HG03520 (cell line): ENCODE measurements around the gene TNFRSF21.

Experiments used
- ATAC-seq: cut with Tn5 transposase; IDR thresholded peaks from one replicate; pipeline ENCODE4 v1.9.1; 2021; ENCODE audit warnings: mild to moderate bottlenecking, moderate library complexity; ENCODE audit not compliant: unreplicated experiment

The TNFRSF21 gene

DNA sequence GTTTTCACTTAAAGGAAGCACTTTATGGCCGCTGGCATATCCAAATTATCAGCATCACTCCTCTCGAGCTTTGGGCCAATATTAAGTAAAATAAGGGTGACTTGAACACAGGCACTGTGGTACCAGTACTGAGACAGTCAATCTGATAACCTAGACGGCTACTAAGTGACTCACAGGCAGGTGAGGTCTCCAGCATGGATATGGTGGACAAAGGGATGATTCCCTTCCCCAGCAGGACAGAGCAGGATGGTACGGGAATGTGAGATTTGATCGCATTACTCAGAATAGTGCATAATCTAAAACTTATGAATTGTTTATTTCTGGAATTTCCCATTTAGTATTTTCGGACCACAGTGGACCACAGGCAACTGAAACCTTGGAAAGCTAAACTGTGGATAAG lies 55.7 kb downstream of the TNFRSF21 start:
- ATAC-seq, result no peak

DNA sequence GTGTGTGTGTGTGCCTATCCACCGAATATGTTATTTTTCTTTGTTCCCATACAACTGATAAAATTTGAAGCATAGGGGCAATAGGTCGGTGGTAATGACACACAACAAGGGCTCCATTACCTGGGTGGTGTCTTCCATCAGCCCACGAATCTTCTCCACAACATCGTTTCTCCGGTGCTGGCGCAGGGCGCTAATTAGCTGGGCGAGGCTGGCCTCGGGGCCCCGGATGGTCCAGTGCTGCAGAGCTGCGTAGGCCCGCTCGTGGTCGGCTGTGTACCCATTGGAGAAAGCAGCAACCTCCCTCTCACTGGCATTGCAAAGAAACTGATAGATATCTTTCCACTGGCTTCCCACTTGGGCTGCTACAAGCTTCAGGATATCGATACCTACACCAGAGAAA lies 56.6 kb downstream of the TNFRSF21 start:
- no peak for ATAC-seq

DNA sequence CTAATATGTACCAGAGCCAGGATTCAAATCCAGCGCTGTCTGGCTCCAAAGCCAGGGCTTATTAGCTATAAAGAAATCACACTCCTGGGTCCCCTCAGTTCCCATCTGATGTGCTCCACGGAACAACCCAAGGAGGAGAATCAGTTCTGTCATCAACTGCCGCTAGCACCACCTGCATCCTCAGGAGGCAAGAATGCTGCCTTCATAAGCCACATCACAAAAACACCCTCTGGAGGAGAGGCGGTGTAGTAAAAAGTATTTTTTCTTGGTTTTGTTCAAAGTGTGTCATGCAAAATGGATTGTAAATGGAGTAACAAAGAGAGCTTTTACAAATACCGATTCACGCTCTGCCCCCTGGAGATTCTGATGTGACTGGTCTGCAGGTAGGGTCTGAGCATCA lies 57.1 kb downstream of the TNFRSF21 start:
- ATAC-seq, result no peak

DNA sequence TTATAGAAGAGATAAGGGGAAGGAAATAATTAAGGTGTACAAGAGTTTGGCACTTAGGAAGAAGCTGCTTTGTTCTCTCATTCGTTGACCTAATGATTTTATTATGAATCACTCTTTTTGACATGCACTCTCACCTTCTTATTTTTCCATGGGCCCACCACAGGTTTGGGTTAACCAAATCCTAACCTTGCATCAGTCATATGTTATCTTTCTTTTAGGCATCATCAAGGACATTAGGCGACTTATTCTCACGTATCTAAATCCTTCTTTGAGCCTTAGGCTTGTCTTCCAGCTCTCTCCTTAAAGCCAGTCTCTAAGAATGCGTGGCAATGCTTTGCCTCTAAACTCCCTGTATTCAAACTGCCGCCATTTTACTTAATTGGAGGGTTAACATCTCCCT lies 58.3 kb downstream of the TNFRSF21 start:
- no peak for ATAC-seq

DNA sequence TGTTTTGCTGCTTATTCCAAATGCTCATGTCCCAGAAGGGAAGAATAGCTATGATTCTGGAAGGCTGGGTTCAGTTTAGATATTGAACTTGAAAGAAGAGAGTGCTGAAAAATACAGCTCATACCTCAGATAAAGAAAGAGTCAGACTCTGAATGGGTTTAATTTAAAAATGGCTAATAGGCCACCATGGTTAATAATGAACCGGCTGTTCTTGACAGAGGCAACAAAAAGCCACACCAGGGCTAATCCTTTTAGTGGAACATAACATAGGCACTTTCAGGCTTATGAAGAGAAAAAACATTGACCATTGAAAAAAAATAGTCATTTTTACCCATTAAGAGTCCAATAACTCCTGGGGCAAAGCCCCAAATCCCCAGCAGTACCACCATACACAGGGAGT lies 59.4 kb downstream of the TNFRSF21 start:
- no peak for ATAC-seq

DNA sequence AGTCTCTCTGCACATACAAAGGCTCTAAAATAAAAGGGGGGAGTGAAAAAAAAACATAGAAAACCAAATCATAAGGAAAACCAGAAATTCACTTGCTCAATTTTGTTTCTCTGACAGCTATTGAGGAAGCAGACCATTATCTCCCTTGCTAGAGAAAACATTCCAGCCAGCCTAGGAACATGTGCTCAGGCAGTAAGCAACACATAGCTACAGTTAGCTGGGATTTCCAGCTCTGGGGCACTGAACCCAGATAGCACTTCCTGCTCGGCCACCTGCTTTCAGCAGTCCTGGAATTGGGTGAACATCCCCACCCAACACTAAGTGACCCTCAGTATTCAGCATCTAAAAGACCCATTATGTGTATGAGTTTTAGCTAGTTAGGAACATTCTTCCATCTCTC lies 61.3 kb downstream of the TNFRSF21 start:
- ATAC-seq, result no peak

DNA sequence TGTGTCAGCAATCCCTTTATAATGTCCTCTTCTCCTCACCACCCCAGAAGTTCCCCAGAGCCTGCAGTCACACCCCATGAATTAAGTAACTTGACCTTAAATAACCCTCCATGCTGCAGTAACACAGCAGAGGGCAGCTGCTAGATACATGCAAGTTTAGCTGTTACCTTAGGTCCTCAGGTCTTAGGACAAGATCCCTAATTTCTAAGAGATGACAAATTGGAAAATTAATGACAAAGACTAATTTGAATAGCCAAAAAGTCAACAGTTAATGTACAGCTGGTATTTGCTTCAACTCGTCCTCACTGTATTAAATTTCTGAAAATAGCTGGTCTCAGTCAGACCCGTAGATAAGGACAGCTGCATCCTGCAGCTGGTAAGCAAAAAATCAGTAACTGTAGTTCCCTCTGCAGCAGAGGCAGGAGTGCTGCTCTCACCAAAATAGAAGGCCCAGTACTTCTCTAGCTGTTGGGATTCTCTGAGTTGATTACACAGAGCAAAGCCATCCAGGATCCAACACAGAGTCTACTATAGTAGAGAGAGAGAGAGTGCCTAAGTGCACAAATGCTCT lies 62.4 kb downstream of the TNFRSF21 start:
- peak; percentile 36 for ATAC-seq

DNA sequence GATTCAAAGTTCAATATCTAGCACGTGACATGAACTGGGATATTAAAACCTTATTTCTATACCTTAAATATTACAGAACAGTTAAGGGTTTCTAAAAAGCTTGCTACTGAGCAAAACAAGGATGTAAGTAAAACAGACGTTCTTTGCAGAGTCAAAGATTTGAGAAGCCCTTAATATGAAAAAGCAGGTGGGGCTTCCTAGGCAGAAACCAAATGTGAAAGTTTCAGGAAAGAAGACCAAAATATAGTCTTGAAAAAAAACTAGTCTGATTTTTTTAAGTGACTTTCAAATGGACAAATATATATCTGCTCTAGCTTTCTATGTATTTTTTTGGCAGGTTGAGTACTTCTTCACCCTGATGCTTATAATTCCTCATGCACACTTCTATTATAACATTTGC lies 63.2 kb downstream of the TNFRSF21 start:
- ATAC-seq, result no peak

DNA sequence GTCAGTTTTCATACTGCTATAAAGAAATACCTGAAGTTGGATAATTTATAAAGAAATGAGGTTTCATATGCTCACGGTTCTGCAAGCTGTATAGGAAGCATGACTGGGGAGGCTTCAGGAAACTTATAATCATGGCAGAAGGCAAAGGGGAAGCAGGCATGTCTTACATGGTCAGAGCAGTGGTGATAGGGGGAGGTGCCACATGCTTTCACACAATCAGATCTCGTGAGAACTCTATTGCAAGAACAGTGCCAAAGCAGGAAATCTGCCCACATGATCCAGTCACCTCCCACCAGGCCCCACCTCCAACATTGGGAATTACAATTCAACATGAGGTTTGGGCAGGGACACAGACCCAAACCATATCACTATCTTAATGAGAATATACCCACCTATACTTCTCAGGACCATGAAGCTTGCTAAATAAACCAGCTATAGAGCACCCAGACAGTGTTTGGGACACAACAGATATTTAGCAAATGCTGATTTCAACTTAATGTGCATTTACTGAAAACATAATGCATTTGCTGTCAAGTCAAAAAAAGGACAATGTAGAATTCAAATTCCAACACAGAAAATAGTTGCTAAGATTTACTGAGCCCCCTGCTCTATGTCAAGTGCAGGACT lies 63.8 kb downstream of the TNFRSF21 start:
- ATAC-seq, result no peak

DNA sequence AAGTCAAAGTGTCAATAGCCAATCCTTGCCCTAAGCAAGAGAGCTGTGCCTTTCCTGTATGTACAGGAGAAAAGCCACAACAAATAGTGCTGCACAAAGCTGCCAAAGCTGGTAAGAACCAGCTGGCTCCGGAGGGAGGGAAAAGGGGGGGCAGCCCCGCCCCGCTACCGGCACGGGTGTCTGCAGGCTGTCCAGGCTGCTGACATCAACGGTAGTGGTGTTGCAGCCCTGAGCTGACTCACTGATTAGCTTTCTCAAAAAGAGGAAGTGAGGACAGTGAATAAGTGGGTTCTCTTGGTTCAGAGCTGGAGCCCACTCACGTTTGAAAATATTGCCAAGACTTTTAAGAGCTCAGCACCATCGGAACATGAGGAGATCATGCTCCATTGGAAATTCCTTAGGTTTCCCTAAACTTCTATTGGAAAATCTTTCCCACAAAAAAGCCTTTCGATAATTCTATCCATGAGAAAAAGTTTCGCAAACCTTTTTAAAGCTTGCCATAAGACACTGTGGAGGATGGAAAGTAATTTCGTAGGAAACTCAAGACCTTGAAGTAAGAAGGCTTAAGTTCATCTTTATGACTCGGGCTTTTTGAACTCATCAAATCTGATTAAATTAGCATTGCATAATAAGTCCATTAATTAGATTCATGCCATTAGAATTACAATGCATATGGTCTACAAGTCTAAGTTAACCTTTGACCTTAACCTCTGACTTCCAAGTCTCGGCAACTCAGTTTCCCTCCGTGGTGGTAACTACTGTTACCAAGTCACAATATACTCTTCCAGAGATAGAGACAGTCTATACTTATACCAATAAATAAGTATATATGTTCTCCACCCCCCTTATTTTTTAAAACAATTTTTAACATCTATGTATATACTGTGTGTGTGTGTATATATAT lies 67.0 kb downstream of the TNFRSF21 start:
- peak; percentile 96 for ATAC-seq

DNA sequence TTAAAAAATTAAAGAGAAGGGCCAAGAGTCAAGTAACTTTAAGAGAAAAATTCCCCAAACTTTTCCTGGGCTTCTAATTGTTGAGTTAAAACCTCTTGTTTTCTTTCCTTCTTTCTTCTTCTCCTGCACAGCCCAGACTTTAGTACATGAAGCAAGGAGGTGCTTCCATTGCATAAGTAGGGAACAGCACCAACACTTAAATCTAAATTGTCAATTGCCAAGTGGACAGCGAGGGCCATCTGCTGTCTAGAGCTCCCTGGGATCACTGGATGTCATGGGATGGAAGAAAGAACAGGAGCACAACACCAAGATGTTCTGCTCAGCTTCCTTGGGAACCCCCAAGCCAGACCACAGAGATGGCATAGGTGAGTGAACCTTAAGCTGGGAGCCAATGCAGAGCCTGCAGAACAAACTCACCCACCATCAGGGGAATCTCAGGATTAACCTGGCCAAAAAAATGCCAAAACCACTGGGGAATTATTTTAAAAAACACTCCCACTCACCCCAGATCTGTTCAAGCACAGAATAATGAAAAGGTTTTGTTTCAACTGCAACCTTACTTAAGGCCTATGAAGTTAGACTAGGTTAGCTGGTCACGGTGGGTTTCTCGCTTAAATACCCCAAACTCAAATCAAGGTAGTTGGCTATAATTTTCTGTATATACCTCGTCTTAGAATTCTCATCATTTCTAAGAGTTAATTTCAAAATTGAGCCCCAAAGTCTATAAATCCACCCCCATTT lies 67.8 kb downstream of the TNFRSF21 start:
- ATAC-seq, result no peak

DNA sequence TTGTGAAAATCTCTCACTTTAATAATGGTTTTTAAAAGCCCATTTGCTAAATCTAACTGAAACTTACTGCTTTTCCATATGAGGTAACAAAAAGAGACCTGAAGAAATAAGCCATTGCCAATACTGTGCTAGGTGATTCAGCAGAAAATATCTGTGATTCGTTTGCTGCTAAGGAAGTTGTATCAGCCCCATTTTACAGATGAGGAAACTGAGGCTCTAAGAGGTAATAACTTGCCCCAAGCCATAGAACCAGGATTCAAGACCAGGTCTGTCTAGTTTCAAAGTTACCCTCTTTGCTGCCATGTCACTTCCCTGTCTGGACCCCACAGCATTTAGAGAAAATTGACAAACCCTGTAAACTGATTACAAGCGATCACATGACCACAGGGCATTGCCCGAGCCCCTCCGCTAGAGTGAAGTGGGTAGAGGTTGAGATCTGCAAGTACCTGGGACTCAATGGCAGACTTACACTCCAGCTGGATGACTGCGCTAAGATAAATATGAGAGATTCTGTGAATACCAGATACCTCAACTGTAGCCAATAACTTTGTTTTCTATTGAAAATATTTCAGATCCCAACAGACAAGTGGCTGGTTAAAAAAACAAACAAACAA lies 69.3 kb downstream of the TNFRSF21 start:
- ATAC-seq, result no peak

DNA sequence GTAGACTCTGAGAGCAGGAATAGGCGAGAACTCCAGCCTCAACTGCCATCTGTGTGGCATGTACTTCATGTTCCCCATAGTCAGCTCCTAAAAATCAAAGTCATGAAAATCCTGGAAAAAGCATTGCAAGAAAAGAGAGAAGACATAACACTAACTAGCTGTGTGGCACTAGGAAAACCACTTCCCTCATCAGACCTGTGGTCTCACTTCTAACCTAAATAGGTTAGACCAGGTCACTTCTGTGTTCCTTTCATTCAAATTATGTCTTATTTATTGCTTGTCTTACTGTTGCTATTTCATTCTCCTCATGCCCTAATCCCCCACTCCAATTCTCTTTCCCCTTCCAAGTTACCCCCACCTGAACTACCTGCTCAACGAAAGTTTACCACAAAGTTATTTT lies 70.2 kb downstream of the TNFRSF21 start:
- ATAC-seq, result no peak

DNA sequence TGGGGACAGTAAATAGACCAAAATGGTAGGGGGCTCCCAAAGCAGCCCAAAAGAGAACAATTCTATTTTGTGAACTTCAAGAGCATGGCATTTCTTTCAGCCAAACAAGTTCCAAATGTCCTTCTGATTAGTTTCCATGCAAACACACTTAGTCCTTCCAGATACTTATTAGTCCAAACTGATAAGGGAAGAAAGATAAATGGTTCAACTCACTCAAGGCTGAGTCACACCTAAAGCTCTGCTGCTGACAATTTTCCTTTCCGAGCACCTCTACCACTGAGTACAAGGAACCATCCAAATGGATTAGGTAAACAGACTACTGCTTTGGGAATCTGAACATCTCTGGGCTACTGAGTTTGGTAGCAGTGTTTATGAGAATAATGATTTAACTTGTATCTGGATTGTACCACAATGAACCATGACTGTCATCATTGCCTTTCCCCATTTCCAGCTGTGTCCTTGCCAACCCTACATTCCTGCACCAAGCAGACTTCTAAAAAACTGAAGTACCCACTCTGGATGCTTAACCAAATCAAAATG lies 71.2 kb downstream of the TNFRSF21 start:
- ATAC-seq, result no peak

DNA sequence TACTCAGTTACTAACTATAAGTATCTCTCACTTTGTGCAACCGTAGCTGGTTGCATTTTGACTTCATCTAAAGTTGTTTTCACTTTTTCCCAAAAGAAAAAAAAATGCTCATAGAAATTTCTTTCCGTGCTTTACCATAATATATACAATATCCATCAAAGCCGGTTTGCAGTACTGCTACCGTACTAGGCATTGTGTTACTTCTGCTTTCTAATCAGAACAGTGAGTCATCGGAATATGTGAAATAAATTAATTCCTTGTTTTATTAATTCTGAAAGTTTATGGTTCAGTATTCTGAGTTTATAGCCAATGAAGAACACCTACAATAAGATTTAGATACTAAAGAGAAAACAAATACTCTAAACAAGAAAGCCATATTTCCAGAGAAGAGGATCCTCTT lies 72.5 kb downstream of the TNFRSF21 start:
- ATAC-seq, result no peak

DNA sequence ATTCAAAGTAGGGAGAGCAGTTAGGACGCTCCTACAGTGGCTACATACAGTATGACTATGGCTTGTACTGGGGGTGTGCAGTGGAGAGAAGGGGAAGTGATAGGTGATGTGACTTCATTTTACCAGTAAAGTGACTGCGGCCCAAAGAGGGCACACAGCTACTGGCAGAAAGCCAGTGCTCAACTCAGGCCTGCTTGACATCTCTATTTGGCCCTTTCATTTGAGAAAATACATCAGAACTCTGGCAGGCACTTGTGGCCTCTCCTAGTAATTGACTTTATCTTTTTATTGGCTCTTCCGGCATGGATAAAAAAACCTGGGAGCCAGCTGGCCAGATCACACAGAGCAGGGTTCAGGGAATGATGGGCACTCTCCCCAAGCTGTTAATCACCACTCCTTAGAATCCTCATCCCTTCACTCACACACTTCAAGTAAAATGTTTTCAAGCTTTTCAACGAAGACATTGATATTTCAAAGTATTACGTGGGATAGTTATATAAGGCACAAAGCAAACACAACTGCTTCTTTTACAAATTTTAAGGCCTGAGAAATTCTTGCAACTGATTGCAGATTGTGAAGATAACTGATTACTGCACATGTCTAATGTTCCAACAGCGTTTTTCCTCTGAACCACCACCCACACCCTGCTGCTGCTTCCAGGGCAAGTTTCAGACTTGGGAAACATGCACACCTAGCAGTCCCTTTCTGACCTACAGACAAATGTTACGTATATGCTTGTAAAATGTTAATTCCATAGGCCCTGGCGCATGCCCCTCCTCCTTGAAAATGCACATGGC lies 73.5 kb downstream of the TNFRSF21 start:
- ATAC-seq, result no peak

DNA sequence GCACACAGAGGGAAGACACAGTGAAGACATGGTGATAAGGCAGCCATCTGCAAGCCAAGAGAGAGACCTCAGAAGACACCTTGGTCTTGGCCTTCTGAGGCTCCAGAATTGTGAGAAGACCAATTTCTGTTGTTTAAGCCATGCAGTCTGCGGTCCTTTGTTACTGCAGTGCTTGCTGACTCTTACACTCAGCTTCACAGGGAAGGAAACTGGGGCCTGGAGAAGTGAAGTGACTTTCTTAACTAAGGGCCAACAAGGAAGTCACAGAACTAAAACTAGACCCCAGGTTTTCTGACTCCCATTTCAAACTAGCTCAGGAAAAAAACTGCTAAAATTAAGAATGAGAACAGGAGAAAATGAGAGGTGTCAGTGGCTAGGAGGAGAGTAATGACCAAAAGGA lies 74.3 kb downstream of the TNFRSF21 start:
- ATAC-seq, result no peak

DNA sequence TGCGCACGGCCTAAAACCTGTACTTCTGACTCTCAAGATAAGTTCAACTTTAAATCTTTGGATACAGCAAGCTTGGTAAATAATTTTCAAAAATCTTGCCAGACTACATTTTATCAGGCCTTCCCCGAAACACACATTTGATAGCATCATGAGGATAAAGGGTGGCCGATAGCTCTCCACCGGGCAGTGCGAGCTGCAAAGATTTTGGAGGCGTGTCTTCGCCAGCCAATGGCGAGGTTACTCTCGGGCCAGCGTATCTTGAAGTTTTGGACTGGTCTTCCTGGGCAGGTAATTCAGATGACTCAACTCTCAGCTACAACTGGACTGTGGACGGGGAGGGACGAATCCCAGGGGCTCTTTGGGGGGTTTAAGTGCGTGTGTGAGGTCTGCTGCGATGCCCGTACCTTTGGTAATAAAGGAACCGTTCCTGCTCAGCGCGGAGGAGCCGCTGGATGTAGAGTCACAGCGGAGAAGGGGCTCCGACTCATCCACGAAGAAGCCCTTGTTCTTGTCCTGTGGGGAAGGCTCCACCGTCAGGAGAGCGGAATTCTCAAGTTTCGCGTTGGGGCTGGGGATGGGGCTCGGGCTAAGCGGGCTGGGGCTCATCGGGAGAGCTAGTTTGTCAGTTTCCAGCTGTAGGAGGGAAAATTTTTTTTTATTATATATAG lies 75.3 kb downstream of the TNFRSF21 start:
- no peak for ATAC-seq

DNA sequence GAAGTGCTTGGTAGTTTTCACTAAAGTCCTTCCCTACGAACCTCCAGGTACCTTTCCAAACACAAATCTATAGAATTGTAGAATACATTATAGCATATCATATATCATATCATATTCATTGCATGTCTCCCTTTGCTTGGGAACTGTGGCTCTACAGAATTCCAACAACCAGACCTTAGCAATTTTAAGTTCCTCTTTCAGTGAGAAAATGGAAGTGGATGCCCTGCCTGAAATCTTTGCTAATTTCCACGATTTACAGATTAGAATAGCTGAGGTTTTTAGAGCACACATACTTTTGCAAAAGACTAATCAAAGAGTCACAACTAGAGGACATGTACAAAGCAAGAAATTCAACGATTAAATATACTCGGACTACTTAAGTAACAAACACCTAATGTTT lies 78.6 kb downstream of the TNFRSF21 start:
- no peak for ATAC-seq
